ENCODE measurements around the gene SMAD2.
"Not testable (repeated sequence)": the region's sequence is repeated elsewhere in the genome, so short reads cannot be mapped to it uniquely, and the experiment has no call there.

SMAD2 gene

DNA sequence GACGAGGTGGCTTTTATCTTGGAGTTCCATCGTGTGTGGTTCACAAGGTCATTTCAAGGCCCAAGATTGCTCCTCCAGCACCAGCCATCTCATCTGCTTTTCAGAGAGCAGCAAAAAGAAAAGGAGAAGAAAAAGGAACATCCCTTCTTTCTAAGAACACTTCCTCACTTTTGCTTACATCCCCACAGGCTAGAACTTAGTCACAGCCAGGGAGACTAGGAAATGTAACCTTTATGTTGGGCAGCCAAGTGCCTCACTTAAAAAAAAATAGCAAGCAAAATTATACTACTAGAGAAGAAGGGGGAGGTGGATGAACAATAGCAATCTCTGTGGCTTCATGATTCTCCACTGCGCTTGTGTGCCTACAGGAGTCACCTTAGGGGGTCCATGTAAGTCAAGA lies 141.8 kb downstream of the SMAD2 start:
- no peak for DNase-seq

DNA sequence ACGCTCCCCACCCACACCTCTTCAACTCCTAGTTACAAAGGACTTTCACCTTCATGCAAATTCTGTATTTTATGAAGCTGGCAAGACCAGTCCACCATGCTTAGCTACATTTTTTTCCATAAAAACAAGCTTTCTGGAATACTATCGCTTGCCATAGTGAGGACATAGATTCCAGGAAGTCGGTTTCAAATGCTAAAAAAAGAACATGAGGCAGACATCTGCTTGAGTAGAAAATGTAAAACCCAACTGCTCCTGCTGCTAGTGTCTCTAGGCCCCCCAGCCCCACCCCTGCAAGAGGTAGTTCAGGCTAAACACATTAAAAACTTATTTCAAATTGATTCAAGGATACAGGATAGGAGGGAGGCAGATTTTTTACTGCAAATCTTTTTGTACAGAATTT lies 148.9 kb downstream of the SMAD2 start:
- DNase-seq = no peak

GRCh38 chr18:47780011-47780725 lies 150.3 kb downstream of the SMAD2 start:
- DNase-seq = no peak

GRCh38 chr18:47779381-47779780 lies 151.1 kb downstream of the SMAD2 start:
- no peak for DNase-seq

- no peak for DNase-seq
Observed at GRCh38 chr18:47777626-47778025, 152.8 kb downstream of the SMAD2 start.

- DNase-seq = no peak
Observed at GRCh38 chr18:47775961-47776360, 154.5 kb downstream of the SMAD2 start.

- no peak for DNase-seq
Observed at GRCh38 chr18:47773931-47774330, 156.5 kb downstream of the SMAD2 start.

DNA sequence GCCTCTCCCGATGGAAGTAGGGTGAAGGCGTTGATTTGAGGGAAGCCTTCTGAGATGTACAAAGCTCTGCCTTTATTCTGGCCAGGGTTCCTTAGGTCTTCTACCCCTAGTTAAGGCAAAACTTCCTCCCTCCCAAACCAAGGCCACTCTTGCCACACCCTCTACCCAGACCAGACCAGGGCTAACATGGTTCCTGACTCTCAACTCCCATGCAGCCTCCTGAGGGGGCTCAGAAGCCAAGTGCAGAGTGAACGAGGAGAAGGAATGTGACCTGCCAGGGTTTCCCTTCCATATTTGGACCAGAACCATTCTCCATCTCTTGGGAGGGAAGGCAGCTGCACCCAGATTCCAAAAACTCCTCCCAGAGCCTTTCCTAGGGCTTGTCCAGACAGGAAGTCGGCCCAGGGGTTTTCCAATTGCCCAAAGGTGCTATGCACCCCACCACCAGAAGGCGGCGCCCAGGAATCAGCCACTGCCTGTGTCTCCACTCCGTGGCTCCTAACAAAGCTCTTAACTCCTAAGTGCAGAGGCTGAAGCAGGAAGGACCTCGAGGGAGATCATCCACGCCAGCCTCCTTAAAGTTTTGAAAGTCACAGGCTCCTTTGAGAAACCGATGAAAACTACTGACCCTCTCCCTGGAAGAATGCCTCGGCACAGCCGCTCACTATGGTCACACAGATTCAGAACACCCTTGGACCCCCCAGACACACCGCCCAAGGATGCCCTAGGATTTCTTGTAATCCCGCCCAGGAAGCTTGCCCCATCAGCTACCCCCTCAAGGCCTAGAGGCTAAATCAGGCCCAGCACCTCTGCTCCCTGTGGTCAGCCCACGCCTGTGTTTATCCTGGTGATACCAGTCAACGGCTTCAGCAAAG lies 157.8 kb downstream of the SMAD2 start:
- DNase-seq = peak; percentile 30

DNA sequence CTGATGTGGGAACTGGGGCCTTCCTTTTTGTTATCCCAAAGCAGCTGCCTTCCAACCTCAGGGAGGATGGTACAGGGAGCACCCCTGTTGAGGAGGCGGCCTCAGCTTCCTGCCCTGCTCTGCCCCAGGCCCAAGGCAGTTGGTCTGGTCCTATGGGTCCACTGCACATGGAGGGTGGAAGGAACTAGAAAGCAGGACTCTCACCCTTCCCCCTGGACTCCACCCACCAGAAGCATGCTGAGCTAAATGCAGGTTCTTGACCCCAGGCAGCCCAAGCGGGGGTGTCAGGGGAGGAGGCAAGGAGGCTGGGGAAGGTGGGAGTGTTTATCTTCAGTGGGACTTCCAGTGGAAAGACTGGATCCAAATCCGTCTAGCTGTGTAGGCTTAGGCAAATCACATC lies 158.5 kb downstream of the SMAD2 start:
- DNase-seq = no peak

- no peak for DNase-seq
Observed at GRCh38 chr18:47767699-47768098, 162.8 kb downstream of the SMAD2 start.

- not testable (repeated sequence) for DNase-seq
Observed at GRCh38 chr18:47767198-47767597, 163.3 kb downstream of the SMAD2 start.

All from NCI-H774 (cell line).